A204.1 (cell line): ENCODE data around the gene TMEM170B.
"Not testable (repeated sequence)": the region's sequence is repeated elsewhere in the genome, so short reads cannot be mapped to it uniquely, and the experiment has no call there.

Experiments
- FAIRE-seq: peaks from 2 replicates; lab custom pipeline; 2012; peaks lifted over from hg19 to GRCh38; lab: Jason Lieb, UNC

The TMEM170B gene

GRCh38 chr6:11528996-11529395, 8.6 kb upstream of the TMEM170B start:
- FAIRE-seq = no peak

GRCh38 chr6:11532097-11532496, 5.5 kb upstream of the TMEM170B start:
- no peak for FAIRE-seq

- no peak for FAIRE-seq
Measured at GRCh38 chr6:11534561-11534960, 3.0 kb upstream of the TMEM170B start.

- FAIRE-seq = no peak
Measured at GRCh38 chr6:11535801-11536230, 1.7 kb upstream of the TMEM170B start.

- FAIRE-seq = no peak
Measured at GRCh38 chr6:11536795-11537194, 754 bp upstream of the TMEM170B start.

- FAIRE-seq = no peak
Measured at GRCh38 chr6:11538052-11538818, 686 bp downstream of the TMEM170B start.

- no peak for FAIRE-seq
Measured at GRCh38 chr6:11538819-11539468, 1.4 kb downstream of the TMEM170B start.

GRCh38 chr6:11542863-11543262, 5.3 kb downstream of the TMEM170B start:
- no peak for FAIRE-seq

- no peak for FAIRE-seq
Measured at GRCh38 chr6:11543919-11544518, 6.5 kb downstream of the TMEM170B start.

GRCh38 chr6:11547846-11548245, 10.3 kb downstream of the TMEM170B start:
- not testable (repeated sequence) for FAIRE-seq

GRCh38 chr6:11548578-11548977, 11.0 kb downstream of the TMEM170B start:
- not testable (repeated sequence) for FAIRE-seq

- FAIRE-seq = no peak
Measured at GRCh38 chr6:11551053-11551452, 13.5 kb downstream of the TMEM170B start.

GRCh38 chr6:11552442-11552841, 14.9 kb downstream of the TMEM170B start:
- FAIRE-seq = no peak

GRCh38 chr6:11553824-11554223, 16.3 kb downstream of the TMEM170B start:
- FAIRE-seq = peak; percentile 44

- FAIRE-seq = no peak
Measured at GRCh38 chr6:11556309-11556708, 18.8 kb downstream of the TMEM170B start.

- FAIRE-seq = no peak
Measured at GRCh38 chr6:11563793-11564192, 26.2 kb downstream of the TMEM170B start.

GRCh38 chr6:11566609-11567008, 29.1 kb downstream of the TMEM170B start:
- no peak for FAIRE-seq

- FAIRE-seq = no peak
Measured at GRCh38 chr6:11571073-11571472, 33.5 kb downstream of the TMEM170B start.

GRCh38 chr6:11575408-11576033, 38.0 kb downstream of the TMEM170B start:
- peak; percentile 90 for FAIRE-seq

- no peak for FAIRE-seq
Measured at GRCh38 chr6:11580686-11581405, 43.3 kb downstream of the TMEM170B start.

- no peak for FAIRE-seq
Measured at GRCh38 chr6:11584244-11584643, 46.7 kb downstream of the TMEM170B start.

- FAIRE-seq = peak; percentile 96
Measured at GRCh38 chr6:11585426-11586016, 48.0 kb downstream of the TMEM170B start.
